Femur (tissue), 1 donor: Measurements from ENCODE around the gene TRIM60.
"Not testable (repeated sequence)": the region's sequence is repeated elsewhere in the genome, so short reads cannot be mapped to it uniquely, and the experiment has no call there.

Experiments used
- DNase-seq: peaks from one replicate; pipeline ENCODE4 v3.0.0-alpha.2; 2017

The TRIM60 gene

GRCh38 chr4:165031436-165032211 lies at the start of gene TRIM60:
TRIM60 (plus strand) TSS chr4:165031999; CDS start chr4:165040073, 8,074 bp downstream.
- DNase-seq, result no peak

- no peak for DNase-seq
These were observed 42.3 kb upstream of the TRIM60 start for GRCh38 chr4:164989471-164989870.

GRCh38 chr4:164990786-164991185 lies 41.0 kb upstream of the TRIM60 start:
- DNase-seq, result not testable (repeated sequence)

GRCh38 chr4:164996123-164996522 lies 35.7 kb upstream of the TRIM60 start:
- DNase-seq, result not testable (repeated sequence)

GRCh38 chr4:164997324-164997723 lies 34.5 kb upstream of the TRIM60 start:
- no peak for DNase-seq

- no peak for DNase-seq
These were observed 33.9 kb upstream of the TRIM60 start for GRCh38 chr4:164997941-164998340.

GRCh38 chr4:164998526-164999080 lies 33.2 kb upstream of the TRIM60 start:
- not testable (repeated sequence) for DNase-seq

GRCh38 chr4:165001957-165002356 lies 29.8 kb upstream of the TRIM60 start:
- not testable (repeated sequence) for DNase-seq

GRCh38 chr4:165005352-165005925 lies 26.4 kb upstream of the TRIM60 start:
- no peak for DNase-seq

GRCh38 chr4:165006456-165006855 lies 25.3 kb upstream of the TRIM60 start:
- no peak for DNase-seq

- no peak for DNase-seq
These were observed 24.9 kb upstream of the TRIM60 start for GRCh38 chr4:165006886-165007285.

- no peak for DNase-seq
These were observed 22.1 kb upstream of the TRIM60 start for GRCh38 chr4:165009493-165010227.

- no peak for DNase-seq
These were observed 21.3 kb upstream of the TRIM60 start for GRCh38 chr4:165010487-165010886.

GRCh38 chr4:165010991-165011390 lies 20.8 kb upstream of the TRIM60 start:
- no peak for DNase-seq

GRCh38 chr4:165011403-165011802 lies 20.4 kb upstream of the TRIM60 start:
- DNase-seq, result no peak

- no peak for DNase-seq
These were observed 18.1 kb upstream of the TRIM60 start for GRCh38 chr4:165013691-165014090.

- DNase-seq, result no peak
These were observed 14.8 kb upstream of the TRIM60 start for GRCh38 chr4:165016971-165017370.

- DNase-seq, result not testable (repeated sequence)
These were observed 11.8 kb upstream of the TRIM60 start for GRCh38 chr4:165019995-165020394.

GRCh38 chr4:165025782-165026181 lies 6.0 kb upstream of the TRIM60 start:
- DNase-seq, result not testable (repeated sequence)

- DNase-seq, result no peak
These were observed 3.9 kb upstream of the TRIM60 start for GRCh38 chr4:165027762-165028402.

- DNase-seq, result no peak
These were observed 16.4 kb downstream of the TRIM60 start for GRCh38 chr4:165048170-165048569.

- DNase-seq, result no peak
These were observed 20.8 kb downstream of the TRIM60 start for GRCh38 chr4:165052627-165053026.

- DNase-seq, result no peak
These were observed 21.8 kb downstream of the TRIM60 start, which contains the start of gene TRIM75 for GRCh38 chr4:165053645-165054044. TRIM75 (plus strand) TSS chr4:165053866; CDS start chr4:165059148, 5,282 bp downstream.
